ENCODE measurements around the gene RBMS1. TPM values are rescaled to one million over a fixed set of nuclear protein-coding genes. Genes with fewer than 3 reads are reported as not detected.

Gene RBMS1
- total RNA-seq, 1 experiment from 2014 or later = 77.5 TPM

DNA sequence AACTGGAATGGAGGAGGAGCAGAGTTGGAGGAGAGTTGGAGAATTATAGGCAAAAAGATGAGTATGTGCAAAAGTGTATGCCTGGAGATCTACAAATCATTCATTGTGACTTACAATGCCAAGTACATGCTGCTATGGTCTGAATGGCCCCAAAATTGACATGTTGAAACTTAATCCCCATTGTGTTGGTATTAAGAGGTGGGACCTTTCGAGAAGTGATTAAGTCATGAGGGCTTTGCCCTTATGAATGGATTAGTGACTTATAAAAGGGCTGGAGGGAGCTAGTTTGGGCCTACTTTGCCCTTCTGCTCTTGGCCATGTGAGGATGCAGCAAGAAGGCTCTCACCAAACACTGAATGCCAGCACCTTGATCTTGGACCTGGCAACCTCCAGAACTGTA lies 6.3 kb upstream of the RBMS1 start:
- Histone ChIP-seq H3K4me2 (ENCODE audit: insufficient read depth, insufficient read length, low read length) (no peak overlapping the region), H3K14ac (ENCODE audit: insufficient read depth, low read length) (no peak overlapping the region), H4K91ac (ENCODE audit: insufficient read length, low read depth, low read length) (no peak overlapping the region), H4K20me1 (ENCODE audit: control insufficient read depth, insufficient read depth, insufficient read length) (no peaks in the 10 kb centered on the region), H2BK120ac (ENCODE audit: low read depth, low read length, poor library complexity, severe bottlenecking) (no peak overlapping the region), H3K9me3 (ENCODE audit: control insufficient read depth, low read depth, low read length) (no peaks in the 10 kb centered on the region), H3K27me3 (ENCODE audit: insufficient read depth, low read length) (no peaks in the 10 kb centered on the region), H3K4me1 (ENCODE audit: insufficient read depth, low read length) (no peaks in the 10 kb centered on the region), H3K23me2 (ENCODE audit: insufficient read length, low read depth, low read length, poor library complexity, severe bottlenecking) (no peaks in the 10 kb centered on the region), H2AFZ (ENCODE audit: low read length) (no peak overlapping the region), H3K9ac (ENCODE audit: extremely low read depth, insufficient read length, low read length) (no peak overlapping the region), H3K27ac (ENCODE audit: insufficient read length, low read depth, low read length) (no peak overlapping the region), H2BK15ac (ENCODE audit: low read depth, low read length) (no peak overlapping the region), H3K4ac (ENCODE audit: low read depth, low read length) (no peak overlapping the region), H4K8ac (replicated peaks; ENCODE audit: insufficient read length, low read depth, low read length) (no peak overlapping the region), H3K79me2 (ENCODE audit: insufficient read depth, low read length) (no peaks in the 10 kb centered on the region), H2AK5ac (ENCODE audit: insufficient read length, low read length) (no peak overlapping the region), H3K56ac (ENCODE audit: insufficient read length, low read depth, low read length) (no peak overlapping the region), H4K5ac (ENCODE audit: insufficient read length, low read depth, low read length) (no peak overlapping the region), H3K23ac (ENCODE audit: insufficient read length, low read depth, low read length) (no peak overlapping the region), H3K18ac (ENCODE audit: insufficient read length, low read depth, low read length) (no peak overlapping the region), H3K79me1 (ENCODE audit: insufficient read depth, low read depth, low read length, poor library complexity, severe bottlenecking) (no peaks in the 10 kb centered on the region), H2BK20ac (ENCODE audit: low read depth, low read length, poor library complexity, severe bottlenecking) (no peak overlapping the region), H2BK5ac (ENCODE audit: insufficient read length, low read length) (no peak overlapping the region), H3T11ph (ENCODE audit: low read length) (no peak overlapping the region), H2BK12ac (ENCODE audit: insufficient read length, low read depth, low read length) (no peak overlapping the region)
- H3K4me3 Mint-ChIP-seq = no peak overlapping the region
- TF ChIP-seq, protein P1, sequence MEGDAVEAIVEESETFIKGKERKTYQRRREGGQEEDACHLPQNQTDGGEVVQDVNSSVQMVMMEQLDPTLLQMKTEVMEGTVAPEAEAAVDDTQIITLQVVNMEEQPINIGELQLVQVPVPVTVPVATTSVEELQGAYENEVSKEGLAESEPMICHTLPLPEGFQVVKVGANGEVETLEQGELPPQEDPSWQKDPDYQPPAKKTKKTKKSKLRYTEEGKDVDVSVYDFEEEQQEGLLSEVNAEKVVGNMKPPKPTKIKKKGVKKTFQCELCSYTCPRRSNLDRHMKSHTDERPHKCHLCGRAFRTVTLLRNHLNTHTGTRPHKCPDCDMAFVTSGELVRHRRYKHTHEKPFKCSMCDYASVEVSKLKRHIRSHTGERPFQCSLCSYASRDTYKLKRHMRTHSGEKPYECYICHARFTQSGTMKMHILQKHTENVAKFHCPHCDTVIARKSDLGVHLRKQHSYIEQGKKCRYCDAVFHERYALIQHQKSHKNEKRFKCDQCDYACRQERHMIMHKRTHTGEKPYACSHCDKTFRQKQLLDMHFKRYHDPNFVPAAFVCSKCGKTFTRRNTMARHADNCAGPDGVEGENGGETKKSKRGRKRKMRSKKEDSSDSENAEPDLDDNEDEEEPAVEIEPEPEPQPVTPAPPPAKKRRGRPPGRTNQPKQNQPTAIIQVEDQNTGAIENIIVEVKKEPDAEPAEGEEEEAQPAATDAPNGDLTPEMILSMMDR (conservative IDR thresholded peaks at IDR 0.05) = no peak
- no peaks in the 10 kb centered on the region for H3K36me3 Mint-ChIP-seq (ENCODE audit: insufficient read depth in 1 of 3, low read depth in 3 of 3)
- WGBS (ENCODE audit: extremely low coverage, insufficient read length, low lambda C conversion rate) = no CpG with 5 or more reads among the region's 1 CpG
- no peaks in the 10 kb centered on the region for H3K4me1 Mint-ChIP-seq
- no peaks in the 10 kb centered on the region; the same call in 1 of the 2 replicates for H3K27me3 Mint-ChIP-seq (ENCODE audit: low read depth)
- no peak overlapping the region for H3K27ac Mint-ChIP-seq
- no peaks in the 10 kb centered on the region for H3K9me3 Mint-ChIP-seq
- DNase-seq = no peak

Measured in H9 (cell line).